Progenitor cell of endocrine pancreas (in vitro differentiated cells): ENCODE results near the gene PSMD11. TPM values are rescaled to one million over a fixed set of nuclear protein-coding genes. Genes with fewer than 3 reads are reported as not detected.
A peak's percentile ranks its signal among the peaks of the same experiment; 100 is the strongest.
"Not testable (repeated sequence)": the region's sequence is repeated elsewhere in the genome, so short reads cannot be mapped to it uniquely, and the experiment has no call there.

Source experiments
- DNase-seq: peaks from one replicate; pipeline ENCODE4 v3.0.0; 2021; ENCODE audit warnings: low spot score; ENCODE audit not compliant: unreplicated experiment
- H3K27ac Mint-ChIP-seq: 2 replicates; pipeline ENCODE4 v1.8.0; 2021; ENCODE audit warnings: mild to moderate bottlenecking, moderate library complexity, mixed read lengths
- H3K27me3 Mint-ChIP-seq: 2 replicates; pipeline ENCODE4 v1.8.0; 2021; ENCODE audit warnings: mixed read lengths
- H3K36me3 Mint-ChIP-seq: 2 replicates; pipeline ENCODE4 v1.8.0; 2022; ENCODE audit warnings: mixed read lengths; ENCODE audit not compliant: insufficient read depth
- H3K4me1 Mint-ChIP-seq: 2 replicates; pipeline ENCODE4 v1.8.0; 2021; ENCODE audit warnings: low read depth, mixed read lengths
- H3K4me3 Mint-ChIP-seq: 2 replicates; pipeline ENCODE4 v1.8.0; 2021; ENCODE audit warnings: low read depth, mild to moderate bottlenecking, moderate library complexity, mixed read lengths
- H3K9me3 Mint-ChIP-seq: 2 replicates; pipeline ENCODE4 v1.8.0; 2021; ENCODE audit warnings: low read depth, mixed read lengths
- CTCF ChIP-seq: fragments of 200-600 bp; sonication (generic); IDR thresholded peaks from one replicate; pipeline ENCODE4 v1.5.0; 2021; ENCODE audit warnings: antibody characterized with exemption, mild to moderate bottlenecking; ENCODE audit not compliant: unreplicated experiment
- long read RNA-seq: library from polyadenylated mRNA; unstranded; transcript quantifications from one replicate; pipeline ENCODE4 v2.0.0, GENCODE V29; 2020
- total RNA-seq: library from RNA; stranded (reverse); gene quantifications from 2 replicates; pipeline ENCODE4 v1.2.1, GENCODE V29; 2021

Gene PSMD11
- total RNA-seq: 110 and 113 TPM in 2 replicates
- long read RNA-seq, full-length matches to known transcripts: 534 of 575 reads
- long read RNA-seq, partial matches to known transcripts: 13 of 575 reads
- long read RNA-seq, other reads (novel, unspliced or antisense): 28 of 575 reads

GRCh38 chr17:32444301-32445073 is at the start of gene PSMD11:
Gene PSMD11 (plus strand): TSS chr17:32444510. CDS start chr17:32444524, 14 bp downstream.
- peak within 1 kb of the TSS; percentile 89 for H3K4me3 Mint-ChIP-seq
- peaks cover 15% of the 10 kb centered on the region for H3K4me1 Mint-ChIP-seq
- no peaks in the 10 kb centered on the region for H3K9me3 Mint-ChIP-seq
- DNase-seq: peak; percentile 99
- peak; percentile 98 for TF ChIP-seq CTCF
- peaks cover 21% of the 10 kb centered on the region for H3K27me3 Mint-ChIP-seq
- H3K36me3 Mint-ChIP-seq: peaks cover 6% of the 10 kb centered on the region
- peak within 1 kb of the TSS; percentile 96 for H3K27ac Mint-ChIP-seq

- Mint-ChIP-seq H3K4me1 (peaks cover 4% of the 10 kb centered on the region), H3K27ac (peak overlapping the region; percentile 22), H3K36me3 (peaks cover 5% of the 10 kb centered on the region), H3K27me3 (no peaks in the 10 kb centered on the region), H3K4me3 (no peak overlapping the region), H3K9me3 (peaks cover 3% of the 10 kb centered on the region)
- DNase-seq: no peak
- no peak for TF ChIP-seq CTCF
Observed at GRCh38 chr17:32396343-32396742, 48.0 kb upstream of the PSMD11 start.

GRCh38 chr17:32398946-32399345 is 45.4 kb upstream of the PSMD11 start:
- peaks cover 3% of the 10 kb centered on the region for H3K36me3 Mint-ChIP-seq
- H3K9me3 Mint-ChIP-seq: no peaks in the 10 kb centered on the region
- TF ChIP-seq CTCF: no peak
- H3K4me3 Mint-ChIP-seq: no peak overlapping the region
- no peaks in the 10 kb centered on the region for H3K27me3 Mint-ChIP-seq
- peak overlapping the region; percentile 82 for H3K27ac Mint-ChIP-seq
- DNase-seq: no peak
- H3K4me1 Mint-ChIP-seq: peaks cover 12% of the 10 kb centered on the region

- not testable (repeated sequence) for H3K36me3 Mint-ChIP-seq, H3K4me1 Mint-ChIP-seq, H3K4me3 Mint-ChIP-seq, DNase-seq, H3K27me3 Mint-ChIP-seq, H3K9me3 Mint-ChIP-seq
- H3K27ac Mint-ChIP-seq: peak overlapping the region; percentile 59
Observed at GRCh38 chr17:32410085-32410484, 34.2 kb upstream of the PSMD11 start.

GRCh38 chr17:32426894-32427293 is 17.4 kb upstream of the PSMD11 start:
- DNase-seq: no peak
- Mint-ChIP-seq H3K4me3 (no peak overlapping the region), H3K27ac (no peak overlapping the region), H3K36me3 (peaks cover 3% of the 10 kb centered on the region), H3K27me3 (no peaks in the 10 kb centered on the region), H3K9me3 (peaks cover 15% of the 10 kb centered on the region), H3K4me1 (no peaks in the 10 kb centered on the region)
- TF ChIP-seq CTCF: no peak

GRCh38 chr17:32429598-32429997 is 14.7 kb upstream of the PSMD11 start:
- Mint-ChIP-seq H3K4me3 (no peak overlapping the region), H3K36me3 (peaks cover 3% of the 10 kb centered on the region), H3K4me1 (no peaks in the 10 kb centered on the region), H3K27ac (no peak overlapping the region), H3K9me3 (peaks cover 15% of the 10 kb centered on the region), H3K27me3 (no peaks in the 10 kb centered on the region)
- no peak for DNase-seq
- no peak for TF ChIP-seq CTCF
